GM19438 (cell line): Measurements from ENCODE around the gene PCP4L1.
A peak's percentile ranks its signal among the peaks of the same experiment; 100 is the strongest.
"Not testable (repeated sequence)": the region's sequence is repeated elsewhere in the genome, so short reads cannot be mapped to it uniquely, and the experiment has no call there.

Experiments used
- ATAC-seq: cut with Tn5 transposase; IDR thresholded peaks from one replicate; pipeline ENCODE4 v1.9.1; 2021; ENCODE audit warnings: low read depth; ENCODE audit not compliant: unreplicated experiment

PCP4L1 gene

GRCh38 chr1:161307892-161308638 lies 49.5 kb downstream of the PCP4L1 start:
- ATAC-seq: no peak

GRCh38 chr1:161309868-161310267 lies 51.3 kb downstream of the PCP4L1 start, which contains the start of gene MPZ:
Gene MPZ (minus strand): TSS chr1:161309968. CDS start chr1:161309905, 63 bp downstream.
- ATAC-seq: no peak

- no peak for ATAC-seq
Observed at GRCh38 chr1:161311595-161312181, 53.1 kb downstream of the PCP4L1 start.

- no peak for ATAC-seq
Observed at GRCh38 chr1:161313554-161314200, 55.1 kb downstream of the PCP4L1 start.

GRCh38 chr1:161314201-161314981 lies 55.8 kb downstream of the PCP4L1 start, which contains the start of gene SDHC:
Gene SDHC (plus strand): TSS chr1:161314381. CDS start chr1:161314406, 25 bp downstream.
- ATAC-seq: peak; percentile 99

GRCh38 chr1:161315841-161316674 lies 57.5 kb downstream of the PCP4L1 start:
- not testable (repeated sequence) for ATAC-seq

- no peak for ATAC-seq
Observed at GRCh38 chr1:161324020-161324419, 65.5 kb downstream of the PCP4L1 start.

GRCh38 chr1:161330346-161330745 lies 71.8 kb downstream of the PCP4L1 start:
- ATAC-seq: no peak

- no peak for ATAC-seq
Observed at GRCh38 chr1:161333166-161333565, 74.6 kb downstream of the PCP4L1 start.
